HepG2 (cell line): Measurements from ENCODE around the gene C2orf74.

ENCODE experiments used
- JUND ChIP-seq: sonication (generic); formaldehyde crosslinking; IDR thresholded peaks from 2 replicates; pipeline ENCODE4 v1.8.0; 2022; ENCODE audit warnings: mild to moderate bottlenecking, missing genetic modification reagents
- POLR2A ChIP-seq, 2 experiments: IDR thresholded peaks; 2 replicates each; pipeline ENCODE4 v1.6.1; 2011; ENCODE audit warnings: low read depth in 2 of 2, low read length in 2 of 2, mild to moderate bottlenecking in 1 of 2, moderate library complexity in 1 of 2; ENCODE audit not compliant: insufficient read depth in 1 of 2
- POLR2AphosphoS5 ChIP-seq: IDR thresholded peaks from 2 replicates; pipeline ENCODE4 v1.6.1; 2012; ENCODE audit warnings: low read depth, low read length
- SIN3A ChIP-seq: IDR thresholded peaks from 2 replicates; pipeline ENCODE4 v1.6.1; 2011; ENCODE audit warnings: low read depth, mild to moderate bottlenecking, control low read depth, low read length, borderline replicate concordance
- ZNF468 ChIP-seq: sonication (generic); formaldehyde crosslinking; IDR thresholded peaks from 2 replicates; pipeline ENCODE4 v1.8.0; 2022; ENCODE audit warnings: mild to moderate bottlenecking, moderate library complexity, missing genetic modification reagents
- TF ChIP-seq, protein P1 (sequence below): sonication (generic); formaldehyde crosslinking; IDR thresholded peaks from 2 replicates; pipeline ENCODE4 v1.5.1; 2020; ENCODE audit warnings: missing genetic modification reagents, mild to moderate bottlenecking, borderline replicate concordance

DNA sequence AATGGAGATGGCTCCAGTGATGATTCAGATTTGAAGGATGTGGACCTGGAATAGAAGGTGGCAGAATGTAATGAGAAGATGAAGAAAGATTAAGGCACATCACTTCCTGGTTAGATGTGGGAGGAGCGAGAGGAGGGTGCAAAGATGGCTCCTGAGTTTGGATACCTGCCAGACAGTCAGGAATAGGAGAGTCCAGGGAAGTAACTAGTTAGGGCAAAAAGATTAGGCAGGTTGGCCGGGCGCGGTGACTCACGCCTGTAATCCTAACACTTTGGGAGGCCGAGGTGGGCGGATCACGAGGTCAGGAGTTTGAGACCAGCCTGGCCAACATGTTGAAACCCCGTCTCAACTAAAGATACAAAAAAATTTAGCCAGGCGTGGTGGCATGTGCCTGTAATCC lies 5.6 kb downstream of the C2orf74 start:
- TF ChIP-seq, protein P1, sequence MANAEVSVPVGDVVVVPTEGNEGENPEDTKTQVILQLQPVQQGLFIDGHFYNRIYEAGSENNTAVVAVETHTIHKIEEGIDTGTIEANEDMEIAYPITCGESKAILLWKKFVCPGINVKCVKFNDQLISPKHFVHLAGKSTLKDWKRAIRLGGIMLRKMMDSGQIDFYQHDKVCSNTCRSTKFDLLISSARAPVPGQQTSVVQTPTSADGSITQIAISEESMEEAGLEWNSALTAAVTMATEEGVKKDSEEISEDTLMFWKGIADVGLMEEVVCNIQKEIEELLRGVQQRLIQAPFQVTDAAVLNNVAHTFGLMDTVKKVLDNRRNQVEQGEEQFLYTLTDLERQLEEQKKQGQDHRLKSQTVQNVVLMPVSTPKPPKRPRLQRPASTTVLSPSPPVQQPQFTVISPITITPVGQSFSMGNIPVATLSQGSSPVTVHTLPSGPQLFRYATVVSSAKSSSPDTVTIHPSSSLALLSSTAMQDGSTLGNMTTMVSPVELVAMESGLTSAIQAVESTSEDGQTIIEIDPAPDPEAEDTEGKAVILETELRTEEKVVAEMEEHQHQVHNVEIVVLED: no peak
- TF ChIP-seq ZNF468 (CRISPR knock-in tag): no peak
- TF ChIP-seq JUND (CRISPR knock-in tag): no peak
- TF ChIP-seq POLR2A (IDR thresholded peaks at IDR 0.05; ENCODE audit: insufficient read depth in 1 of 2, low read depth in 2 of 2, low read length in 2 of 2): no peak
- no peak for TF ChIP-seq POLR2AphosphoS5
- no peak for TF ChIP-seq SIN3A
